AG08395 (cell line): ENCODE results near the gene GRID2IP.
A peak's percentile ranks its signal among the peaks of the same experiment; 100 is the strongest.
"Not testable (repeated sequence)": the region's sequence is repeated elsewhere in the genome, so short reads cannot be mapped to it uniquely, and the experiment has no call there.

Experiments
- DNase-seq: peaks from one replicate; pipeline ENCODE4 v3.0.0; 2012; ENCODE audit warnings: mixed read lengths, low spot score

GRID2IP gene

DNA sequence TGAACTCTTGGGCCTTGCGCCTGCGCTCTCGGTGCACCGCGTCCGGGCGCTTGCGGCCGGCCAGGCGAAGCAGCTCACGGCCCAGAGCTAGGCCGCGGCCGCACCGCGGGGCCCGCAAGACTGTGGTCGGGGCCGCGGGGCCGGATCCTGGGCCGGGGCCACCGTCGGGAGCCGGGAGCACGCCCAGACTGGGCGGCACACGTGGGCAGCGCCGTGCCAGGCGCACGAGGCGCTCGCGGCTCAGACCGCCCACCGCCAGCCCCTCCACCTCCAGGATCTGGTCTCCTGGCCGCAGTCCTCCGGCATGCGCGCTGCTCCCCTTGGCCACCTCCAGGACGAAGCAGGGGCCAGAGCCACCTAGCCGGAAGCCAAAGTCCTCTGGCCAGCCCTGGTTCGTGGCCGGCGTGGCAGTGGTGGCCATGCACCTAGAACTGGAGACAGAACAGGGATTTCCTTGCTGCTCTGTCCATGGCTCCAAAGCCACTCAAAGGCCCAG is at the start of gene GRID2IP:
GRID2IP (minus strand) TSS at position 446 of the 496 bp plus-strand sequence; CDS start at position 421, 25 bp downstream.
- no peak for DNase-seq

DNA sequence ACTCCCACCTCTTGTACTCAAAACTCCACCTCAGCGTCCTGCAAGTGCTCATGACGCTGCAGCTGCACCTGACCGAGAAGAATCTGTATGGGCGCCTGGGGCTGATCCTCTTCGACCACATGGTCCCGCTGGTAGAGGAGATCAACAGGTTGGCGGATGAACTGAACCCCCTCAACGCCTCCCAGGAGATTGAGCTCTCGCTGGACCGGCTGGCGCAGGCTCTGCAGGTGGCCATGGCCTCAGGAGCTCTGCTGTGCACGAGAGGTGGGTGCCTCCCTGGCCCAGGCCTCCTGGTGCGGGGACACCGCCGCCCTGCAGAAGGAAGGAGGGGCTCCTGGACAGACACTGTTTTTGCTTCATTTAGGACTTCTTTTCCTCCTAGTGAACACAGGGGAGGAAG is 48.8 kb upstream of the GRID2IP start:
- no peak for DNase-seq

DNA sequence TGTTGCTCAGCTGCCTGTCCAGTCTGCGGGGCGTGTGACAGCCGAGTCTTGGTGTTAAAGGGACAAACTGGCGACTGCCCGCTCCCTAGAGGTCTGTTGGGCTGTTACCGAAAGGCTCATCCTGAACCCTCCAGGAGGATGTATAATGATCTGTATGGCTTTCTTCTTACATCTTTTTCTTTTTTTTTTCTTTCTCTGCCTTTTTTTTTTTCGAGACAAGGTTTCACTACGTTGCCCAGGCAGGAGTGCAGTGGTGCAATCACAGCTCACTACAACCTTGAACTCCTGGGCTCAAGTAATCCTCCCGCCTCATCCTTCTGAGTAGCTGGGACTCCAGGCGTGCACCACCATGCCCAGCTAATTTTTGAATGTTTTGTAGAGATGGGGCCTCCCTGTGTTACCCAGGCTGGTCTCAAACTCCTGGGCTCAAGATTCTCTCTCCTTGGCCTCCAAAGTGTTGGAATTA is 39.4 kb upstream of the GRID2IP start:
- DNase-seq = no peak

DNA sequence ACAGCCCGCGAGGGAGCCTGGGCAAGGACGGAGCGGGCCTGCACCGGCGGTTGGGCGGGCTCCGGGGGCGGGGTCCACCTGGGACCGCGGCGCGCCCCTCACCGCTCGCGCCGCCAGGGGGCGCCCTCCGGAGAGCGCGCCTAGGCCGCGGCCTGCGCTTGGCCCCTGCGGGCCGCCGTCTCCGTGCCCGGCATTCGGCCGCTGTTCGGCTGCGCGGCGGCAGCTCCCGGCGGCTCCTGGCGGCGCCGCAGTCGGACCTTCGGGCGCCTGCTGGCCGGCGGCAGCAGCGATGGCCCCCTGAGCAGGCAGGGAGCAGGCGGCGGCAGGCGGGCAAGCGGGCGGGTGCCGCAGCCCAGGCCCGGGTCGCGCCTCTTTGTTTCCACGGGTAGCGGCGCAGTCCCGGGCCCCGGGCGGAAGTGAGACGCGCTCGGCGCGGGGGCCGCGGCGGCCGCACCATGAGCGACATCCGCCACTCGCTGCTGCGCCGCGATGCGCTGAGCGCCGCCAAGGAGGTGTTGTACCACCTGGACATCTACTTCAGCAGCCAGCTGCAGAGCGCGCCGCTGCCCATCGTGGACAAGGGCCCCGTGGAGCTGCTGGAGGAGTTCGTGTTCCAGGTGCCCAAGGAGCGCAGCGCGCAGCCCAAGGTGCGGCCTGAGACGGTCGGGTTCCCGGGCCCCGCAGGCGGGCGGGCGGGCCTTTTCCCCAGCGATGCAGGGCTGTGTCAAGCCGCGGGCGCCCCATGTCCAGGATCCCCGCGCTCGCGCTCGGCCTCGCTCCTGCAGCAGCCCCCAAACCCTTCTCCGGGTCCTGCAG is 38.8 kb upstream of the GRID2IP start, which contains the start of gene INTS15:
INTS15 (plus strand) TSS at position 193 of the 816 bp plus-strand sequence; CDS start at position 456, 263 bp downstream.
- peak; percentile 89 for DNase-seq

DNA sequence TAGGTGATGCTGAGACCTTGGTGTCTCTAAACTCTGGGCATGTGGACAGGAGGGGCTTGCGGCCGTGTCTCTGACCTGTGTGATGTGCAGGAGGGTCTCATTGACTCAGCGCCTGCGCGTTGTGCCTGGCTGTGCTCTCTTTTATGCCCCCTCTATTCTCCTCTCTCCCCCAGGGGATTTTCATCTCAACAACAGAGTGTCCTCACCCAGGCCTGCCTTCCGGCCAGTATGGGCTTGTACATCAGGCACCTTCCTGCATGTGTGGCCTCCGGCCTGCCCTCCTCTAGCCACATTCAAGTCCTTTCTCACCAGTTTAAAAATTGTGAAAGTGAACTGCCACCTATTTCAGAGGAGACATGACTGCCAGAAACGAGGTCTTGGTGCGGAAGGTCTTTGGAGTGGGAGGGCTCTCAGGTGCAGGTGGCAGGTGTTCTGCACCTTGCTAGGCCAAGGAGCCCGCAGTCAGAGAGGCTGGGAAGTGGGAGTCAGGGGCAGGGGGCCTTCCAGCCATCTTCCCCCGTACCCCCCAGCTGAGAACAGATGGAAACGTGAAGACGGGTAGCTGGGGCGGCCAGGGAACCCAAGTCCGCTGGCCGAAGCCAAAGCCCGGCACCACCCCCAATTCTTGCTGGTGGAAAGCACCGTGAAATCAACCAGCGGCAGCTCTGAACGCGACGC is 38.0 kb upstream of the GRID2IP start:
- no peak for DNase-seq

DNA sequence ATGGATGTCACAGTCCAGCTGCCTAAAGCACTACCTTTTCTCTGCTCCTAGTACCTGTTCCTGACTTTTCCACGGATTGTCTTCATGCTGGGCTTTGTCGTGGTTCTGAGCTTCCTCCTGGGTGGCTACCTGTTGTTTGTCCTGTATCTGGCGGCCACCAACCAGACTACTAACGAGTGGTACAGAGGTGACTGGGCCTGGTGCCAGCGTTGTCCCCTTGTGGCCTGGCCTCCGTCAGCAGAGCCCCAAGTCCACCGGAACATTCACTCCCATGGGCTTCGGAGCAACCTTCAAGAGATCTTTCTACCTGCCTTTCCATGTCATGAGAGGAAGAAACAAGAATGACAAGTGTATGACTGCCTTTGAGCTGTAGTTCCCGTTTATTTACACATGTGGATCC is 37.3 kb upstream of the GRID2IP start:
- DNase-seq = no peak

DNA sequence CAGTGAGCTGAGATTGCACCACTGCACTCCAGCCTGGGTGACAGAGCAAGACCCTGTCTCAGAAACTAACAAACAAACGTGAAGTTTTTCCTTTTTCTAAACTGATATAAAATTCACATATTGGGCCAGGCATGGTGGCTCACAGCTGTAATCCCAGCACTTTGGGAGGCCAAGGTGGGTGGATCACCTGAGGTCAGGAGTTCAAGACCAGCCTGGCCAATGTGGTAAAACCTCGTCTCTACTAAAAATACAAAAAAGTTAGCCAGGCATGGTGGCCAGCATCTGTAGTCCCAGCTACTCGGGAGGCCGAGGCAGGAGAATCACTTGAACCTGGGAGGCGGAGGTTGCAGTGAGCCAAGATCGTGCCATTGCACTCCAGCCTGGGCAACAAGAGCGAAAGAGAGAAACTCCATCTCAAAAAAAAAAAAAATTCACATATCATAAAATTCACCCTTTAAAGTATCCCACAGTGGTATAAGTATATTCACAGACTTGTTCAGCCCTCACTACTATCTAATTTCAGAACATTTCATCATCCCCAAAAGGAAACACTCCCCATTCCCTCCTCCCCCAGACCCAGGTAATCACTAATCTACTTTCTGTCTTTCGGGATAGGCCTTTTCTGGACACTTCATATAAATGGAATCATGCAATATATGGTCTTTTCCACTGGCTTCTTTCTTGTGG is 34.6 kb upstream of the GRID2IP start:
- DNase-seq = not testable (repeated sequence)

DNA sequence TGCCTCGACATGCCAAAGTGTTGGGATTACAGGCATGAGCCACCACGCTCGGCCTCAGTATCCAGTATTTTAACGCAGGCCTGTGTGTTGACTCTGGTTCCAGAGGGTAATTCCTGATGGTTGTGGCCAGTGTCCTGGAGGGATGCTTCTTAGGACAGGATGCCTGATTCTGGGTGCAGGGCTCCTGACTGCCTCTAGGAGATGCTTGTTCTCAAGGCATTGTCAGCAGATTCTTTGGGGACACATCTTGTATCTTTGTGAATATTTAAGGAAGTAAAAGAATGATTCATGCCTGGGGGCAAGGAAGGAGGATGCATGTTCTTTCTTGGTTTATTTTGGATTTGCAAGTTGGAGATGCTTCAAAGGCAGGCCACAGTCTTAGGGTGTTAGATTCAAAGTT is 28.2 kb upstream of the GRID2IP start:
- DNase-seq = peak; percentile 19

DNA sequence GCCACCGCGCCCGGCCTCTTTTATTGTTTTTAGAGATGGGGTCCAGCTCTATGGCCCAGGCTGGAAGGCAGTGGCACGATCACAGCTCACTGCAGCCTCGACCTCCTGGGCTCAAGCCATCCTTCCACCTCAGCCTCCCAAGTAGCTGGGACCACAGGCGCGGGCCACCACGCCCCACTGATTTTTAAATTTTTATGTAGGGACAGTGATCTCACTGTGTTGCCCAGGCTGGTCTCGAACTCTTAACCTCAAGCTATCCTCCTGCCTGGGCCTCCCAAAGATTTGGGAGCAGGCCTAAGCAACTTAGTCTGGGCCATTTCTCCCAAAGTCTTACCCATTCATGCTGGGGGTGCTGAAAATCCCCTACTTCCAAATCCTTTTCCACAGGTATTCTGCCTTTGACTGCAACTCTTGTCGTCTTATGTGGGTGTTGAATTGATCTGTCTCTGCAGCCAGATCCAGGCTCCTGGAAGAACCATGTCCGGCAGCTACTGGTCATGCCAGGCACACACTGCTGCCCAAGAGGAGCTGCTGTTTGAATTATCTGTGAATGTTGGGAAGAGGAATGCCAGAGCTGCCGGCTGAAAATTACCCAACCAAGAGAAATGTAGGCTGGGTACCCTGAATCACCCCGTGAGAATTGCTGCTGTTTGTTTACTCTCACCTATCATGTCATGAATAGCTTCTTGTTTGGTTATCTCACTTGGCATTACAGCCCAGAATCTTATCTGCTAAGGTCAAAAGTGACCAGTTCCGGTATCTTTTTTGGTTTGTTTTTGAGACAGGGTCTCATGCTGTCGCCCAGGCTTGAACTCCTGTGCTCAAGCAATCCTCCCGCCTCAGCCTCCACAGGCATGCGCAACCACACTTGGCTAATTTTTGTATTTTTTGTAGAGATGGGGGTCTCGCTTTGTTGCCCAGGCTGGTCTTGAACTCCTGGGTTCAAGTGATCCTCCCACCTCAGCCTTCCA is 27.1 kb upstream of the GRID2IP start:
- DNase-seq = no peak

DNA sequence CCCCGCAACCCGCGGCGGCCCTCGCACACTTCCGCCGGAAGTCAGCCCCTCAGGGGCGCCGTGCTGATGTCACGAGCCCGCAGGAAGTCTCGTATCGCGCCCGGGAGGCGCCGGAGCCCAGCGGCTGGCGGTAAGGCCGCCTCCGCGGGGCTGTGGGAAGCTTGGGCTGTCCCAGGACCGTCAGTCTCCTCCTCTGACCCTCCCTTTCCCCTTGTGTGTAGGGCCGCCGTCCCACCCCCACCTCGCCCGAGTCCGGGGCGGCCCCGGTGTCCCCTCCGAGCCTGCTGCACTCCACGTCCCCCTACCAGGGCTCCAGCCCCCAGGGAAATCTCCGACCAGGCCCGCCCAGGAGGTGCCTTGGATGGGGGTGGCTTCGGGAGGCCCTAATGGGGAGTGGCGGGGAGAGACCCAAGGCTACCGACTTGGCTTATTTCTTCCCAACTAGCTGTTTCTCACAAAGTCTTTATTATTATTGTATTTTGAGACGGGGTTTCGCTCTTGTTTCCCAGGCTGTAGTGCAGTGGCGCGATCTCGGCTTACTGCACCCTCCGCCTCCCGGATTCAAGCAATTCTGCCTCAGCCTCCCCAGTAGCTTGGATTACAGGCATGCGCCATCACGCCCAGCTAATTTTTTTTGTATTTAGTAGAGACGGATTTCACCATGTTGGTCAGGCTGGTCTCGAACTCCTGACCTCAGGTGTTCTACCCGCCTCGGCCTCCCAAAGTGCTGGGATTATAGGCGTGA is 26.3 kb upstream of the GRID2IP start, which contains the start of gene ZDHHC4:
ZDHHC4 (plus strand) TSS at position 86 of the 745 bp plus-strand sequence. CDS start 3,108 bp downstream, outside the sequence.
- peak; percentile 98 for DNase-seq

DNA sequence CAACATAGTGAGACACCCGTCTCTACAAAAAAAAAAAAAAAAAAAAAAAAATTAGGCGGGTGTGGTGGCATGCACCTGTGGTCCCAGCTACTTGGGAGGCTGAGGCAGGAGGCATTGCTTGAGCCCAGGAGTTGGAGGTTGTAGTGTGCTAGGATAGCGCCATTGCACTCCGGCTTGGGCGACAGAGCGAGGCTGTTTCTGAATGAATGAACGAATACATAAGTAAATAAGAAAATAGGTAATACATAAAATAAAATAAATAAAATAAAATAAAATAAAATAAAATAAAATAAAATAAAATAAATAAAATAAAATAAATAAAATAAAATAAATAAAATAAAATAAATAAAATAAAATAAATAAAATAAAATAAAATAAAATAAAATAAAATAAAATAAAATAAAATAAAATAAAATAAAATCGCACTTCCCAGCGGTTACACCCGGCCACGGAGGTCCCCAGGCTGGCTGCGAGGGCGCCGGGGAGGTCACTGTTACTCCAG is 25.7 kb upstream of the GRID2IP start:
- not testable (repeated sequence) for DNase-seq

DNA sequence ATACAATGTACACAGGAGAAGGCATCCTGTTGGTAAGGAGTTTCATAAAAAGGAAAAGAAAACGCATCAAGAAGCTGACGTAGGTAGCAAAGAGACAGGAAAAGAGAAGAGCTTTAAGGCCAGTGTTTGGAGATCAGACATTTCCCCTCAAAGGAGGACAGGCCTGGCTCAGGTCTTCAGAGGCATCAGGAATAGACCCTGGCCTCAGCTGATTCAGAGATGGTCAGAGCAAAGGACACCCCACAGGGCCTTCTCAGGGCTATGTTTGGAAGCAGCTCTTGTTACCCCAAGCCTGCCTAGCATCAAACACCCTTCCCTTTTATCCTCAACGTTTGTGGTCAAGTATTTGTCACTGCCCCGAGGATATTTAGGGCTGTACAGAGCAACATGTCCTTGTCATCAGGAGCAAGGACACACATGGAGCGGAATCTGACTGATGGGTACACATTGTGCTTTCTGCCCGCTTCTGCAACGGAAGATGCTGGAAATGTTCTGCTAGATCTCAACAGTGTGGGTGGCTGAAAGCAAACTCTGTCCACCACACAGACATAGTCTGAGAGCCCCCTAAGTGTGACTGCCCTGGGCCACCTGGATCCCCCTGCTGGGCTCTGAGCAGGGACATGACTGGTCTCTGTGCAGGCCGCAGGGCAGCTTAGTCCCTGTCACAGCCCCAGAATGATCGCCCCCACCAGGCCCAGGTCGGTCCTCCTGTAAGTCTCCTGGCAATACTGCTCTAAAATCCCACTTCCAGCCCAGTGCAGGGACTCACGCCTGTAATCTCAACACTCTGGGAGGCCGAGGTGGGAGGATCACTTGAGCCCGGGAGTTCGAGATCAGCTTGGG is 25.0 kb upstream of the GRID2IP start:
- no peak for DNase-seq

DNA sequence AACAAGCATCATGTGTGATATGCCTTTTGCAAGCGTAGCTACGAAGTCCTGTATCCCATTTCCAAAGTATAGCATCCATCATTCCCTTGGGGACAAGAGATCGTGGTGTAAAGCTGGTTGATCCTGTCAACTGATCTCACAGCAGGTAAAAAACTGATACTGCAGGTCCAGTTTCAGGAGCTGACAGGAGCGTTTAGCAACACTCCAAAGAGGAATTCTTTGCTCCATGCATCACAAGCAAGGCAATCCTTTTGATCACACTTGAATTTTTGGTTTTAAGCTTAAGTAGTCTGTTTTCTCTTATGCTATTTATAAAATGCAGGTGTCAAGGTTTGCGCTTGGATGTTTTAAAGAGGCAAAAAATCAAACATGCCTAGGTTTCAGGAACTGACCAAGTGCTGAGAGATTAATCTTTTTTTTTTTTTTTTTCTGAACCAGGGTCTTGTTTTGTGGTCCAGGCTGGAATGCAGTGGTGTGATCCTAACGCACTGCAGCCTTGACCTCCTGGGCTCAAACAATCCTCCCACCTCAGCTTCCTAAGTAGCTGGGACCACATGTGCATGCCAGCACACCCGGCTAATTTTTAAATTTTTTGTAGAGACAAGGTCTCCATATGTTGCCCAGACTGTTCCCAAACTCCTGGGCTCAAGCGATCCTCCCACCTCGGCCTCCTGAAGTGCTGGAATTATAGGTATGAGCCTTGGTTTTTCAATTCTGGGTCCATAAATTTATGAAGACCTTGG is 24.2 kb upstream of the GRID2IP start:
- DNase-seq = no peak

DNA sequence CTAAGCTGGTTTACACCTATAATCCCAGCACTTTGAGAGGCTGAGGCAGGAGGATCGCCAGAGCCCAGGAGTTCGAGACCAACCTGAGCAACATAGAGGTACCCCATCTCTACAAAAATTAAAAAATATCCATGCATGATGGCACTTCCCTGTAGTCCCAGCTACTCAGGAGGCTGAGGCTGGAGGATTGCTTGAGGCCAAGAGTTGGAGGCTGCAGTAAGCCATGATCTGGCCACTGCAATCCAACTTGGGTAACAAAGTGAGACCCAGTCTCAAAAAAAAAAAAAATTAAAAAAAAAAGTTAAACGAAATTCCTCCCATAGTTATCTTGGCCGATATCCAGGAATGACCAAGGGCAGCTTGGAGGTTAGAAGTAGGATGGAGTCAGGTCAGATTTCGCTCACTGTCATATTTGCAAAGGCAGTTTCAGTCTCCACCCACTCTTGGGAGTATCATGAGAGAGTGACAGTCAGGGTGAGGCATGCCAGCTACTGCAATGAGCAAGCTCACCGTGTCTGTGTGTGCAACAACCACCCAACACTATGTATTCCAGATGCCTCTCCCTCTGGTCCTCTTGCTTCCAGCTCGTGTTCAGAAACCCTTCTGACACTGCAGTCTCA is 20.0 kb upstream of the GRID2IP start:
- DNase-seq = no peak

DNA sequence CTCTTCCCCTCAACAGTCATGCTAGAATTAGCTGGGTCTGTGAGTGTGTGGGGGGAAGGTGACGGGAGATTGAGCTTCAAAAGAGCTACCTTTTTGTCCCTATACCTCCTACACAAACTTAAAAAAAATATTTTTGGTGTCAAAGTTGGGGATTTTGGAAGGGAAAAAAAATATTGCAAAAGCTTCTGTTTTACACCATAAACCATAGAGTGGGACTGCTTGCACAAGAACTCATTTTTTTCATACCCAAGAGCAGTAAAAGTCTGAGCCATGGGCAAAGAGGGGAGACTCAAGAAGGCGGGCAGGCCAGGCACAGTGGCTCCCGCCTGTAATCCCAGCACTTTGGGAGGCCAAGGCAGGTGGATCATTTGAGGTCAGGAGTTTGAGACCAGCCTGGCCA is 16.6 kb upstream of the GRID2IP start:
- DNase-seq = no peak

DNA sequence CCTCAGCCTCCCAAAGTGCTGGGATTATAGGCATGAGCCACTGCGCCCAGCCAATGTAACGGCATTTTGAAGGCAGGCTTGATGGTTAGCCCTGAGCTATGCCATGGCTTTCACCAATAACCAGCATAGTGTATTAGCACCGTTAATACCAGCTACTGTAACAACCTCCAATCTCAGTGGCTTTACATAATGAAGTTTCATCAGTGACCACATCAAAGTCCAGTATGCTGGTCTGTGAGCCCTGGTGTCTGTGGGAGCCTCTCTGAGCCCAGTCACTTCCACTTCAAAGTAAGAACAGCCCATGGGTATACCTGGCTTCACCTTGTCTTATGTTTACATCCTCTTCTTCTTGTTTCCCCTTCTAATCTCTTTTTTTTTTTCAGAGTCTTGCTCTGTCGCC is 14.4 kb upstream of the GRID2IP start:
- no peak for DNase-seq

DNA sequence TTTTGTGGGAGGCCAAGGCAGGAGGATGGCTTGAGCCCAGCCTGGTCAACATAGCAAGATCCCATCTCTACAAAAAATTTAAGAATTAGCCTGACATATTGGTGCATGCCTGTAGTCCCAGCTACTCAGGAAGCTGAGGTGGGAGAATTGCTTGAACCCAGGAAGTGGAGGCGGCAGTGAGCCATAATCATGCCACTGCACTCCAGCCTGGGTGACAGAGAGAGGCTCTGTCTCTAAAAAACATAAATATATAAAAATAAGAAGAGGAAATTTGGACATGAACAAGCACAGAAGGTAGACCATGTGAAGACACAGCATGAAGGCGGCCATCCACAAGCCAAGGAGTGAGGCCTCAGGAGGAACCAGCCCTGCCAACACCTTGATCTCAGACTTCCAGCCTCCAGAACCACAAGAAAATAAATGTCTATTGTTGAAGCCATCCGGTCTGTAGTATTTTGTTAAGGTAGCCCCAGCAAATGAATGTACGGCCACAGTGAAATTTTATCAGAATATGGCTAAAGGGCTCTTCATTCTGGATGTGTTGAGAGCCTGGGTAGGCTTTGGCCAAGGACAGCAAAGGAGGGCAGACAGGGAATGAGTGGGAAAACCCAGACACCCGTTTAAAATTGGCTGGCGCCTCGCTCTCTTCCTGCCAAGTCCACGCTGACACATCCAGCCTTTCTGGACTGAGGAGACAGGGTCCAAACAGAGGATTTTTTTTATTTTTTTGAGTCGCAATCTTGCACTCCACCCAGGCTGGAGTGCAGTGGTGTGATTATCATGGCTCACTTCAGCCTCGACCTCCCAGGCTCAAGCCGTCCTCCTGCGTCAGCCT is 12.9 kb upstream of the GRID2IP start:
- no peak for DNase-seq
